ENCODE measurements around the gene SS18L1.
A peak's percentile ranks its signal among the peaks of the same experiment; 100 is the strongest.
"Not testable (repeated sequence)": the region's sequence is repeated elsewhere in the genome, so short reads cannot be mapped to it uniquely, and the experiment has no call there.

The SS18L1 gene

DNA sequence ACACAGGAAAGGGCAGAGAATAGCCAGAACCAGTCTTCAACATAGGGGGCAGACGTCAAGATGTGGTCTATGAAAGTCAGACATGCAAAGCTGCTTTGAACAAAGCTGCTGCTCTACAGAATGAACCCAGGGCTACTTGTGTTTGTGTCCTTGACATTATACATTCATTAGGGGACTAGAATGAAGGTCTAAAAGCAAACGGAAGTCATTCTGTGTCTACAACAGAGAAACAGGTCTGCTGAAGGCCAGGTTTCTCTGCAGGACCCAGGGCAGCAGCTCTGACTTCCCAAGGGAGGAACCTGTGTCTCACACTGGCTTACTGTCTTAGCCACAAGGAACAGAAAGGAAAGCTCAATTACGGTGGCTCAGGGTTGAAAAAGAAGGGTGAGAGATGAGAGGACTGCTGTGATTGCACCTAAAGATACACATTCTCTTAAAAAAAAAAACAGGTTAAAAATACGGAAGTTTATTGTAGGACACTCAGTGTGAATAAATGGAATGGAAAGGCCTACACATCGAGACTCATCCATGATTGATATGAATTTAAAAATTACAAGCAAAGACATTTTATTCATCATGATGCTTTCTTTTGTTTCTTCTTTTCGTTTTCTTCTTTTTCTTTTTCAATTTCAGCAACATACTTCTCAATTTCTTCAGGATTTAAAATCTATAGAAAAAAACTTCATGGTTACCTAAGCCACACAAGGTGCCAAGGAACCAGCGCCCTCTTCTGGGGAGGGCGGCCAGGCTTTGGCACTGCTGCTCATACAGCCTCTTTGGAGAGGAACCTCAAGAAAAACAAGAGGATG, 7.1 kb upstream of the SS18L1 start:
- DNase-seq (ENCODE audit: low read depth in 1 of 2, low spot score in 1 of 2), result peak; percentile 51 to 55

DNA sequence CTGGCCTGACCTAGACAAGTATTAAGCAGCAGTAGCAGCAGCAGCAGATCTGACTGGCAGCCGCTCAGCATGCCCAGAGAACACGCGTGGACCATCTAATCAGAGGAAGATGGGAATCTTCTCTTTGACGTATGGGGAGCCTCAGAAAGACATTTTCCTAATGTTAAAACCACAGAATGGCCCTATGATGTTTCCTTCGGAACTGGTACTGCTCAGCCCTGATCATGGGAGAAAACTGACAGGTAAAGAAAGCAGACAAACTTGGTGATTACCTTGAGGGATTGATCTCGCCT, 6.5 kb upstream of the SS18L1 start:
- DNase-seq (ENCODE audit: low read depth in 1 of 2, low spot score in 1 of 2), result no peak

DNA sequence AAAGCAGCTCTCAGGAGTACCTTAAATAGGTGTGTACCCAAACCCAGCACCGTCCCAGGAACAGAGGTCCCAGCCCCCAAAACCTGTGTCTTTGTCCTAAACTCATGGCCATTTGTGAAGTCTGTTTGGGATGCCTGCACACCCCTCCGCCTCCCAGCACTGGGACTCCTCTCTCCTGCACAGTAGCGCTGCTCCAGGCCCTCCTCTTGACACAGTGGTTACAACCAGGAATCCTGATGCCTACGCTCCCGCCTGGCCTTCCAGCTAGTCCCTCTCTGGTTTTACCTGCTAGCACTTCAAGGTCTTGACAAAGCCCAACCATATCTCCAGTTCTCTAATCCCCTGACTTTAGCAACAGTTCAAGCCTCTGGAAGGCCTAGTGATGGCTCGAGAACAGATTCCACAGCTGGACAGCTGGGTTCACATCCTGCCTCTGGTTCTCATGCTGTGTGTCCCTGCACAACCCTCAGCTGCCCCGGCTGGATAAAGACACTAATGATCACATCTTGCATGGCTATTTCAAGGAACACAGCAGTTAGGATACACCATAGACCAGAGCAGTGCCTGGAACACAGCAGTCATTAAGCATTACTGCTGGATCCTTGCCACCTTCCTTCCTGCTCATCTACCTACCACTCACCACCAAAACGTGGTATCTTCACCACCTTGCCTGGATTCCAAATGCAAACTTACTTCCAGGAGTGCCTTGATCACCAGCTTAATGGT, 5.9 kb upstream of the SS18L1 start:
- DNase-seq (ENCODE audit: low read depth in 1 of 2, low spot score in 1 of 2), result no peak

DNA sequence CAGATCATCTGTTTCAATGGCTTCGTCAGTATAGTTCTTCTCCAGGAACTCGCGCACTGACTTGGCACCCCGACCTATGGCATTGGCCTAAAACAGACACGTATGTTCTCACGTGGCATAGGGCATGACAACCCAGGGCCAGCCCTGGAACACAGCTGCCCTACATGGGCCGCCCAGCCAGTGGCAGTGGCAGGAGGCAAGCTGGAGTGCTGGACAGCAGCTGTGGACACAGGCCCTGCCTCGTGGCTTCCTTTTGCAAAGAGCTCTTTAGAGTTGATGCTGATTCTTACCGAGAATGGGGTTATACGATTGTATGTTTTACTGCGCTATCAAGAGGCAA, 5.4 kb upstream of the SS18L1 start:
- DNase-seq (ENCODE audit: low read depth in 1 of 2, low spot score in 1 of 2), result no peak

DNA sequence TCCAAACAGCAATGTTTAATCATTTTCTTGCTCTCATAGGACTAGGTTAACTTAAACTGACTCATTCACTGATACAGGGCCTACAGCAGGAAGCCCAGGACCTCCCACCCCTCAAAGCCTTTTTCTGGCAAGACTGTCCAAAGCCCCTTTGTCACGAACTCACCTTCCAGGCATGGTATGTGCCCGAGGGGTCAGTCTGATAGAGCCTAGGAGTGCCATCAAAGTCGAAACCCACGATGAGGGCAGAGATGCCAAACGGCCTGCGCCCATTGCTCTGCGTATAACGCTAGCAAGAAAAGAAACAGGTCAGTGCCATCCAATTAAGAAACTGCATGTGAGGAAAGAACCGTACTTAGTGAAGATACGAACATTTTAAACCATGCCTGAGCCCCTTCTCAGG, 4.7 kb upstream of the SS18L1 start:
- no peak for DNase-seq (ENCODE audit: low read depth in 1 of 2, low spot score in 1 of 2)

DNA sequence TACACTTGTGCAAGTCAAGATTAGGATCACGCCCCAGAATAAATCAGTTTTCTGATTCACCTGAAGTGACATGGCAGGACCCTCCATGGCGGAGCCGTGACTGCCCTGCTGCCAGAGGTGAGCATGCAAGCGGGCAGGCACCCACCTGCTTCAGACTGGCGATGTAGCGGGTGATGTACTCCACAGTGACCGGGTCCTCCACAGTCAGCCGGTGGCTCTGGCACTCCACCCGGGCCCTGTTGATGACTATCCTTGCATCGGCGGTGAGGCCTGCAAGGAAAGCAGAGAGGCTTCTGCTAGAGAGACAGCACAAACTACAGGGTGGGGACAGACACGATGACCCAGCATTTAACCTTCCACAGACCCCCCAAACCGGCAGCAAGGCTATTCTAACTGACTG, 3.9 kb upstream of the SS18L1 start:
- DNase-seq (ENCODE audit: low read depth in 1 of 2, low spot score in 1 of 2), result no peak

DNA sequence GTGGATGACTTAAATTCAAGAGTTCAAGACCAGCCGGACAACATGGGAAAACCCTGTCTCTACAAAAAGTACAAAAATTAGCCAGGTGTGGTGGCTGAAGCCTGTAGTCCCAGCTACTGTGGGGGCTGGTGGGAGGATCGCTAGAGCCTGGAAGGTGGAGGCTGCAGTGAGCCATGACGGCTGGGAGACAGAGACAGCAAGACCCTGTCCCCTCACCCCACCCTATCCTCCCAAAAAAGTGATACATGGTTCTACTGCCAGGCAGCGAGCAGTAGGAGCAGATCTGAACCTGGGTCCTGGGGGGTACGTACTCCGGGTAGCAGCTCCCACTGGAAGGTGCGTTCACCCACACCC, 2.5 kb upstream of the SS18L1 start:
- DNase-seq (ENCODE audit: low read depth in 1 of 2, low spot score in 1 of 2), result no peak

DNA sequence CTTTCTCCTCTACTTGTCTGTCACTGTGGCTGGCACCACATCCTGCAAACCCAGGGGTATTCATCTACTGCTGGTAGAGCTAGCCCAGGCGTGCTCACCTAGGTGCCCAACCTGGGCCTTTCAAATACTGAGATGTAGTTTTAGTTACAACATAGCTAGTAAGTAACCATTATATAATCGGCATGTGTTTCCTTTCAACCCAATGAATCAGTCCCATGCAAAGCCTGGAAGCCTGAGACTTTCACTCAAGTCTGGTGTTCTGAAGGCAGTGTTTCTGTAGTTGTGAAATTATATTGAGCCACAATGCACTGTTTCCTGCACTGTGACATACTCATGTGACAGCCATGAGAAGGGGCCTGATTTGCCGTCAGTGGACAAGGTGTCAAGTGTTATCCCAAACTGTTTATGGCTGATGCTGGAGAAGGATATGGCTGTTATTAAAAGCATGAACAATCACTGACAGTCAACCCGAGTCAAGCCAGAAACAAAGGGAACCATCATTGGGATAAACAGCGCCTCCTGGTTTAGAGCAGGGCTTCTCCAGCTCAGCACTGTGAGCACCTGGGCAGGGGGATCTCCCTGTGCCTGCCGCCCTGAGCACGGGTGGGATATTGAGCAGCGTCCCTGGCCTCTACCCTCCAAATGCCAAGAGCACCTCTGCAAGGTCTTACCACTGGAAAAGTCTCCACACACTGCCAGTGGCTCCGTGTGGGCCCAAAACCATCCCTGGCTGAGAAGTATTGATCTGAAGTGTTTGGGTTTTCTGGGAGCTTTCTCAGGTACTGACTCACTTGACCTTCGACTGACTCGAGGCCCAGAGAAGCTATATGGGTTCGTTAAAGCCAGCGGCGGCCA, 1.9 kb upstream of the SS18L1 start:
- no peak for DNase-seq (ENCODE audit: low read depth in 1 of 2, low spot score in 1 of 2)

DNA sequence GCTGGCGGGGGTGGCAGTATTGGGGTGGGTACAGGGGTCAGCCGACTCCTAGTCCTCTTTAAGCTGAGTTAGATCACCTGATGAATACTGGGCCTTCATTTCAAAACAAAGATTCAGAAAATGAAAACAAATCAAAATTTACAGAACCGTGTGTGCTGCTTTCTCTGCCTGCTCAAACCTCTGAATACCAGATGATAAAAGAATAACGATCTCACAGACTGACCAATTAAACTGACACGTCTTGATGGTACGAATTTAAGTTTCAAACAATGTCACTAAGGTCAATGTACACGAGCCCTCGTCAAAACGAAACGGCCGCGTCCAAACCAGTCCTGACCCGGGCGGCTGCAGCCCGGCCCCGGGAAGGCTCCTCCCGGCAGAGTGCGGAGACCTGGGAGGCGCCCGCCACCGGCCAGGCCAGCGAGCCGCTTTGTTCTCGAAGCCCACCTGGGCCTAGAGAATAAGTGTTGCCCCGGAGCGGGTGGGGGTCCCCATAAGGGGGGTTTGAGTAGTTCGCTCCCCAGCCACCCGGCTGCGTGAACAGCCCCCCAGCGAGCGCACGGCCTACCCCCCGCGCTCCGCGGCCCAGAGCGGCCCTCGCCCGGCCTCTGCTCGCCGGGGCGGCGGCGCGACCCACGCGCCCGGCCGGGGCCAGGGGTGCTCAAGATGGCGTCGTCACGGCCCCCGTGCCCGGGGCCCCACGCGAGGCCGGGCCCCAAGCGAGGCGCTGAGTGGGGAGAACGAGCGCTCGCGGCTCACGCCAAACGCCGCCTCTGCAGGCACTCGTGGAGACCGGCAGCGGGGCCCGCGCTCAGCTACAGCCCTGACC, 1.1 kb upstream of the SS18L1 start:
- peak in 1 of 2 donors; percentile 11 for DNase-seq (ENCODE audit: low read depth in 1 of 2, low spot score in 1 of 2)

DNA sequence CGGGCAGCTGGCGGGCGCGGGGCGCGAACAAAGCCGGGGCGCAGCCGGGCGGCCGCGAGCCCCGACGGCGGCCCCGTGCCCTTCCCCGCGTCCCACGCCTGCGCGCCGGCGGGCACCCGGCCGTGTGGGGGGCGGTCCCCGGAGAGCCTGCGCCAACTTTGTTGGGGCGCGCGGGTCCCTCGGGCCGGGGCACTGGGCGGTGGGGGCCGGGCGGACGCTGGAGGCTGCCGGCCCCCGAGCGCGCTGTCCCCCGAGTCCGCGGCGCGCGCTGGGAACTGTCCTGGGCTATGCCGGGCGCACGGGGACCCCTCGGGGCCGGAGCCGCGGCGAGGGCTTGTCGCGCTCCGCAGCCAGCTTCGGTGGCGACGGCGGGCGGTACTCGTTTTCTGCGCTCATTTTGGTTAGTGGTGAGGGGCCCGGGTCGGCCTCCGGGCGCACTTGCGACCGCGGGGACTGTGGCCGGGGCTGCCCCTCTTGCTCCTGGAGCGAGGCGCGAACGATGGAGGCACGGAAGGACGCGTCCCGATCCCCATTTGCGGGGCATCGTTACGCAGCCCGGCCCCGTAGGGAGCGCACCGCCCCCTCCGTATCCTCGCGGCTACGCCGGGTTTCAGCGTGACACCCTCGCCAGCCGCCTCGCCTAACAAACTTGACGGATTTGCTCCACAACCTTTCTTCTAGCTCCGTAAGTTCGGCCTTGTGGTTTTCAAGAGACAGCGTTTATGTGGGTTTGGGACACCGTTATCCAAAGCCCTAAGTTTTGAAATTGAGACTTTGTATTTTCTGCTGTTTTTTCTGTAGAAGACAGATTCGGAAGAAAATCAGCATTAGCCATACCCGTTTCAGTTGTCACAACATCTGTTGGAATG, 622 bp downstream of the SS18L1 start:
- DNase-seq (ENCODE audit: low read depth in 1 of 2, low spot score in 1 of 2), result peak in 1 of 2 donors; percentile 47

DNA sequence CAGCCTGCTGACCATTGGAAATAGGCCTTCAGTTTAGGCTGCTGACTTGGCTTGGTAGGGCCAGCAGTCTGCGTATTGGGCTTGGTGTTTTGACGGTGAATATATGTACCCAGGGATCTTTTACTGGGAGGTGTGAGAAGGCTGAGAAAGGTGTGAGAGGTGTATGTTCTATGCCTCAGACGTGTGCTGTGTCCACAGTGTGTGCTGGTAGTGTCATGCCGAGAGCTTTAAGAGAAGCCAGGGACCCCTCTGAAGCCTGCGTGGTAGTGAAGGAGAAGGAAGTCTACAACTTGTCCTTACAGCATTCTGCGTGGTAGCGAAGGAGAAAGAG, 2.1 kb downstream of the SS18L1 start:
- DNase-seq (ENCODE audit: low read depth in 1 of 2, low spot score in 1 of 2), result no peak

DNA sequence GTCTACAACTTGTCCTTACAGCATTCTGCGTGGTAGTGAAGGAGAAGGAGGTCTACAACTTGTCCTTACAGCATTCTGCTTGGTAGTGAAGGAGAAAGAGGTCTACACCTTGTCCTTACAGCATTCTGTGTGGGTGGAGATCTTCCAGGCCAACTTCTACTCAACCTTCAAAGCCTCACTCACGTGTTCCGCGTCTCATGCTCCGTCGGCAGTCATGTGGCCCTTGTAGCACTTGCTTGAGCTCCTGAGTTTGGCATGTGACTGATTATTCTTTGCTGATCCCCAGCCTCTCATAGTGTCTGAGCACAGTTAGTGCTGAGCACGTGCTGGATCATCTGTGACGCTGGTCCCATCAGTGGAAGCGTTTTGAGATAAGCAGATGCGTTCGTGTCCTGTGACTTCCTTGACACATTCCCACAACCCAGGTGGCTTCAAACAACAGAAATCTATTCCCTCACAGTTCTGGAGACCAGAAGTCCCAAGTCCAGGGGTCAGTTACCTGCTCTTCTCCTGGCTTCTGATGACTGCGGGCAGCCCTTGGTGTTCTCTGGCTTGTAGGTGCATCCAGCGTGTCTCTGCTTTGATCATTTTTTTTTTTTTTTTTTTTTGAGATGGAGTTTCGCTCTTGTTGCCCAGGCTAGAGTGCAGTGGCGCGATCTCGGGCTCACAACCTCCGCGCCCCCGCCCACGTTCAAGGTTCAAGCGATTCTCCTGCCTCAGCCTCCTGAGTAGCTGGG, 2.6 kb downstream of the SS18L1 start:
- no peak for DNase-seq (ENCODE audit: low read depth in 1 of 2, low spot score in 1 of 2)

DNA sequence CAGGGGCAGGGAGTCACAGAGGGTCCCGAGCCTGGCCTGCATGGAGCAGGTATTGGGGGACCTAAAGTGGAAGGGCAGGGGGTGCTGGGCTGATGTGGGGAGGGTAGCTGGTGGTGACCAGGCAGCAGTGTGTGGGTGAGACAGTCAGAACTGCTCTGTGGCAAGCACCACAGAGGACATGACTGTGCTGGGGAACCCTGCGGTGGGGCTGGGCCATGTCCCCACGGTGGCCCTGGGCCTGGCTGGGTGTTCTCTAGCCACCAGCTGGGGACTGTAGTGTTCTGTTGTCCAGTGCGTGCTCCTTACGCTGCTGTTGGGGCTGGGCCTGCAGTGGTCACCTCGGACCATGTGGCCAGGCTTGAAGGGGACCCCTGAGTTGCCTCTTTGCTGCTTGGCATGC, 3.6 kb downstream of the SS18L1 start:
- DNase-seq (ENCODE audit: low read depth in 1 of 2, low spot score in 1 of 2), result no peak

DNA sequence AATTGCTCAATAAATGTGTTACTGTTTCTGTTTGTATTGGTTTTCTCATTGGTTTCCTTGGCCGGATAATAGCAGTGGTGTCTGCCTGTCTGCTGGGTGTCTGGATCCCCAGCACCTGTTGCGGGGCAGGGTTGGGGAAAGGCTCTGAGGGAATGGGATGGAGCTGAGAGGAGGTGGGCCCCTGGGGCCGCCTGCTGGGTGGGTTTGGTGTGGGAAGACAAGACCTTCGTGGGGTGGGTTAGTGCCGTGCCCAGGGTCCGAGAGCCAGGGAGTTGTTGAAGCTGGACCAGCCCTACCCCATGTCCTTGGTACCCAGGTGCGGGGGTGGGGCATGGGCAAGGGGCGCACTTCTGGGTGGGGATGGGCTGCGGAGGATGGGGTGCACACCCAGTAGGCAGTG, 4.0 kb downstream of the SS18L1 start:
- DNase-seq (ENCODE audit: low read depth in 1 of 2, low spot score in 1 of 2), result no peak

DNA sequence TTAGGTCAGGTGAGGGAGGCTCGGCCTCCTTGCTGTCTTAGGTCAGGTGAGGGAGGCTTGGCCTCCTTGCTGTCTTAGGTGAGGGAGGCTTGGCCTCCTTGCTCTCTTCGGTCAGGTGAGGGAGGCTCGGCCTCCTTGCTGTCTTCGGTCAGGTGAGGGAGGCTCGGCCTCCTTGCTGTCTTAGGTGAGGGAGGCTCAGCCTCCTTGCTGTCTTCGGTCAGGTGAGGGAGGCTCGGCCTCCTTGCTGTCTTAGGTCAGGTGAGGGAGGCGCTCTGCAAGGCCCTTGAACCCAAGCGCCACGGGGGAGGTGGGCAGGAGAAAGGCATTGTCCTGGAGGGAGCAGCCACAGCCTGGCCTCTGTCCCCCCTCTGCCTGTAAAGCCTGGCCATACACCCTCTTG, 4.8 kb downstream of the SS18L1 start:
- DNase-seq (ENCODE audit: low read depth in 1 of 2, low spot score in 1 of 2), result not testable (repeated sequence)

DNA sequence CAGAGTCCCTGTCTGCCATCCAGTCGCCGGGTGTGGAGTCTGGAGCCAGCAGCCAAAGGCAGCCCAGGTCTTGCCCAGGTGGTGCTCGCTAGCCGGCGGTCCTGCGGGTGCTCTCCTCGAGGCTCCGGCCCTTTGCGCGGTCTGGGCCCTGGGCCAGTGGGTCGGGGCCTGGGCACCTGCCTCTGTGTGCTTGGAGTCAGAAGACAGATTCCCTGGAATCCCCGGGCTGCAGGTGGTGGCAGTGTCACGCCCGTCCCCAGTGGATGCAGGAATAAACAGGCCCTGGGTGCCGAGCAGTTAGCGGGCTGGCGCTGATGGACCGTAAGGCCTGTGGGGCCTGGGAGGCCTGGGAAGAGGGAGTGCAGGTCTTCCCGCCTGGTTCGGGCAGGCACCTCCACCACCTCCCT, 5.3 kb downstream of the SS18L1 start:
- DNase-seq (ENCODE audit: low read depth in 1 of 2, low spot score in 1 of 2), result no peak

DNA sequence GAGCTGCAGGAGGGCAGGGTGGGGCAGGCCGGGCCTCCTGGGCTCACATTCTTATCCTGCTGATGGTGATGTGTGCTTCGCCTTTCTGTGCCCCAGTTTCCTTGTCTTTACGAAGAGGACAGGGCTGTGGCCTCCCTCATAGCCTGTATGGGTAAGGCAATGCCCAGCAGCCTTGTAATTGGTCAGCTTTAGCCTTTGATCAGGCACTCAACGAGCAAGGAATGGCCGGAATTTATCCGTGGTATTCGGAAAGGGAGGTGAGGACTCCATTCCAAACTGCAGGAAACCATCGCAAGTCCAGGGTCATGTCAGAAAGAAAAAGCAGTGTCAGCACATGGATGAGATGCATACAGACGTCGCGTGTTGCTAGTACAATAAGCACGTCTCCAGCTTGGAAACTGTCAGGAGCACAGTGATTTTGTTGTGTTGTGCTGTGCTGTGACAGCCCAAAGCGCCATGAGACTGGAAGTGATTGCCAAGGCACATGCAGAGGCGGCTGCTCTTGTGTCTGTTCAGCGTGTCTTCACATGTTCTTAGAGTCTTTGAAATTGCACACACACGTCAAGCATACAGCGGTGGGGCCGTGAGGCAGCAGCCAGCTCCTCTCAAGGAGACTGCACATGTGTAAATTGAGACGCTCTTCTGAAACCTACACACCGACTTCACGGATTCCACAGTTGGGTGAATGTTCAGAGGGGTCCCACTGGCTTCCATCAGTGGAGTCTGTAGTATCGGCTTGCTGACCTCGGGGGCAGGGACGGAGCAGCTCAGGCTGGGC, 6.2 kb downstream of the SS18L1 start:
- DNase-seq (ENCODE audit: low read depth in 1 of 2, low spot score in 1 of 2), result no peak

DNA sequence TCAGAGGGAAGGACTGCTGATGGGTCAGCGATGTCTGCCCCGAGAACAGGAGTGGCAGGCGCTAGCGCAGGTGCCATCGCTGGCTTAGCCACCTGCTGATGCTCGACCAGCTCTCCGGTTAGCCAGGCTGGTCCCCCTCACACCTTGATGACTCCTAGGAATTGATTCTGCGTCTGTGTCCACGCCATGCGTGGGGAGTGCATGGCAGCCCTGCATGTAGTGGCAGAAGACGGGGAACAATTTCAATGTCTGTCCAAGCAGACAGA, 6.7 kb downstream of the SS18L1 start:
- DNase-seq (ENCODE audit: low read depth in 1 of 2, low spot score in 1 of 2), result no peak

DNA sequence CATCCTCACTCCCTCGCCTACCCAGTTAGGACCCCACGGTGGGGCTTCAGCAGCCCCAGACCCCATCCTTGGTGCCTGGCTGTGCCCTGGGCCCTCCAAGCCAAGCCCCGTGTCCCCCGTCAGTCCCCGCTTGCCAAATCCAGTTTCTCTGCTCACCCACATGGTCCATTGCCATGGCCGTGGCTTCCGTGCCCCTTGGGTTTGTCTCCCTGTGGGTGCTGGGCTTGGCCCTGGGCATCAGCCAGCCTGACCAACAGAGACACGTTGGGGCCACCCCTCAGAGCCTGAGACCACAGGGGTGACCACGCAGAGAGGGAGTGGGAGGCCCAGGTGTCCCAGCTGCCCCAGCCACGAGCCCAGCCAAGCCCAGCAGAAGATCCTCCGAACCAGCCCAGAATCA, 7.7 kb downstream of the SS18L1 start:
- DNase-seq (ENCODE audit: low read depth in 1 of 2, low spot score in 1 of 2), result no peak
